Keratinocyte (primary cell): Measurements from ENCODE around the gene NR2F1.

Source experiments
- CTCF ChIP-seq, 3 experiments: IDR thresholded peaks in 1 of 3; conservative IDR thresholded peaks in 1 of 3; optimal IDR thresholded peaks in 1 of 3; 2 replicates in 2 of 3; 3 replicates in 1 of 3; pipeline versions ENCODE3 to v1.5.1; 2011; ENCODE audit warnings: low read length in 3 of 3, mild to moderate bottlenecking in 3 of 3, moderate library complexity in 2 of 3, control low read depth in 1 of 3, inconsistent platforms in 1 of 3; ENCODE audit not compliant: insufficient read depth in 2 of 3; ENCODE audit errors: extremely low read depth in 1 of 3
- EZH2 ChIP-seq: IDR thresholded peaks from one replicate; pipeline ENCODE4 v1.6.1; 2012; ENCODE audit warnings: inconsistent platforms, mild to moderate bottlenecking, low read length, moderate library complexity

- TF ChIP-seq CTCF (optimal IDR thresholded peaks at IDR 0.05 in 1 of 3, IDR thresholded peaks at IDR 0.05 in 1 of 3, conservative IDR thresholded peaks at IDR 0.05 in 1 of 3; ENCODE audit: extremely low read depth in 1 of 3, insufficient read depth in 2 of 3, low read length in 3 of 3): no peak
- peak; percentile 78 for TF ChIP-seq EZH2
Observed at GRCh38 chr5:93572608-93573353, 10.2 kb upstream of the NR2F1 start.
